Measurements from ENCODE around the gene WIZ.

The WIZ gene

GRCh38 chr19:15429825-15430467, 19.8 kb downstream of the WIZ start:
- H3K27me3 ChIP-seq (replicated peaks; ENCODE audit: control insufficient read depth, insufficient read depth, low read length): no peaks in the 10 kb centered on the region
- peaks cover 27% of the 10 kb centered on the region for H3K36me3 ChIP-seq (ENCODE audit: control insufficient read depth, insufficient read depth, low read length)
- TF ChIP-seq, protein P1, sequence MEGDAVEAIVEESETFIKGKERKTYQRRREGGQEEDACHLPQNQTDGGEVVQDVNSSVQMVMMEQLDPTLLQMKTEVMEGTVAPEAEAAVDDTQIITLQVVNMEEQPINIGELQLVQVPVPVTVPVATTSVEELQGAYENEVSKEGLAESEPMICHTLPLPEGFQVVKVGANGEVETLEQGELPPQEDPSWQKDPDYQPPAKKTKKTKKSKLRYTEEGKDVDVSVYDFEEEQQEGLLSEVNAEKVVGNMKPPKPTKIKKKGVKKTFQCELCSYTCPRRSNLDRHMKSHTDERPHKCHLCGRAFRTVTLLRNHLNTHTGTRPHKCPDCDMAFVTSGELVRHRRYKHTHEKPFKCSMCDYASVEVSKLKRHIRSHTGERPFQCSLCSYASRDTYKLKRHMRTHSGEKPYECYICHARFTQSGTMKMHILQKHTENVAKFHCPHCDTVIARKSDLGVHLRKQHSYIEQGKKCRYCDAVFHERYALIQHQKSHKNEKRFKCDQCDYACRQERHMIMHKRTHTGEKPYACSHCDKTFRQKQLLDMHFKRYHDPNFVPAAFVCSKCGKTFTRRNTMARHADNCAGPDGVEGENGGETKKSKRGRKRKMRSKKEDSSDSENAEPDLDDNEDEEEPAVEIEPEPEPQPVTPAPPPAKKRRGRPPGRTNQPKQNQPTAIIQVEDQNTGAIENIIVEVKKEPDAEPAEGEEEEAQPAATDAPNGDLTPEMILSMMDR (IDR thresholded peaks at IDR 0.05; ENCODE audit: insufficient read depth, low read length, poor library complexity, severe bottlenecking): no peak
- no peak for DNase-seq (ENCODE audit: extremely low read depth, insufficient read length)
- H3K4me3 ChIP-seq (replicated peaks; ENCODE audit: low read depth, low read length): no peak overlapping the region

- H3K27me3 ChIP-seq (replicated peaks; ENCODE audit: control insufficient read depth, insufficient read depth, low read length): no peaks in the 10 kb centered on the region
- DNase-seq (ENCODE audit: extremely low read depth, insufficient read length): no peak
- H3K4me3 ChIP-seq (replicated peaks; ENCODE audit: low read depth, low read length): no peak overlapping the region
- peaks cover 34% of the 10 kb centered on the region for H3K36me3 ChIP-seq (ENCODE audit: control insufficient read depth, insufficient read depth, low read length)
- TF ChIP-seq, protein P1 (IDR thresholded peaks at IDR 0.05; ENCODE audit: insufficient read depth, low read length, poor library complexity, severe bottlenecking): no peak
Measured at GRCh38 chr19:15428956-15429824, 20.6 kb downstream of the WIZ start.

DNA sequence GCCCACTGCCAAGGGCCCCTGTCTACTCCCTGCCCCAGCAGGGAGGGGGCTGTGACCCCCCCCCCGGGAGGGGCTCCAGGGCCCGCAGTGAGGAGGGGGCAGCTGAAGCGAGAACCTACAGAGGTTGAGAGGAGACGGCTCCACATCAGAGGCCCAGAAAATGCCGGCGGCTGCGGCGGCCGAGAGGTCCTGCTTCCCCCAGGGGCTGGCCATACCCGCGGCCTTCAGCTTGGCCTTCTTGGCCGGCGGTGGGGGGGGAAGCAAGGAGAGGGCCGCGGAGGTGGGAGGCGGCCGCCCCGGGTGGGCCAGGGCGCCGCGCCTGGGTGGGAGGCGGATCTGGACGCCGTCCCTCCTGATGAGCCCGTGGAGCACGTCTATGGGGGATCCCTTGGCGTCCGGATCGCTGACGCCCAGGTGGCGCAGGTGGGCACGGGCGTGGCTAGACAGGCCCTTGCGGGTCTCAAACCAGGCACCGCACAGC, 21.7 kb downstream of the WIZ start:
- Histone ChIP-seq H3K27me3 (replicated peaks; ENCODE audit: control insufficient read depth, insufficient read depth, low read length) (no peaks in the 10 kb centered on the region), H3K4me3 (replicated peaks; ENCODE audit: low read depth, low read length) (no peak overlapping the region), H3K36me3 (ENCODE audit: control insufficient read depth, insufficient read depth, low read length) (peaks cover 43% of the 10 kb centered on the region)
- DNase-seq (ENCODE audit: extremely low read depth, insufficient read length): no peak
- TF ChIP-seq, protein P1 (IDR thresholded peaks at IDR 0.05; ENCODE audit: insufficient read depth, low read length, poor library complexity, severe bottlenecking): no peak

- peaks cover 46% of the 10 kb centered on the region for H3K36me3 ChIP-seq (ENCODE audit: control insufficient read depth, insufficient read depth, low read length)
- no peak for DNase-seq (ENCODE audit: extremely low read depth, insufficient read length)
- no peaks in the 10 kb centered on the region for H3K27me3 ChIP-seq (replicated peaks; ENCODE audit: control insufficient read depth, insufficient read depth, low read length)
- H3K4me3 ChIP-seq (replicated peaks; ENCODE audit: low read depth, low read length): no peak overlapping the region
- TF ChIP-seq, protein P1 (IDR thresholded peaks at IDR 0.05; ENCODE audit: insufficient read depth, low read length, poor library complexity, severe bottlenecking): no peak
Measured at GRCh38 chr19:15427350-15427700, 22.4 kb downstream of the WIZ start.

- Histone ChIP-seq H3K27me3 (replicated peaks; ENCODE audit: control insufficient read depth, insufficient read depth, low read length) (no peaks in the 10 kb centered on the region), H3K4me3 (replicated peaks; ENCODE audit: low read depth, low read length) (no peak overlapping the region), H3K36me3 (ENCODE audit: control insufficient read depth, insufficient read depth, low read length) (peaks cover 46% of the 10 kb centered on the region)
- DNase-seq (ENCODE audit: extremely low read depth, insufficient read length): no peak
- TF ChIP-seq, protein P1 (IDR thresholded peaks at IDR 0.05; ENCODE audit: insufficient read depth, low read length, poor library complexity, severe bottlenecking): no peak
Measured at GRCh38 chr19:15426485-15427349, 23.0 kb downstream of the WIZ start.

Measured in GM06990 (cell line).